NCI-H748 (cell line): ENCODE data around the gene ADAMTS20.

Experiments
- DNase-seq: peaks from one replicate; lab custom pipeline; 2025; ENCODE audit not compliant: unreplicated experiment; lab: John Stamatoyannopoulos, UW

The ADAMTS20 gene

GRCh38 chr12:43318021-43318420 is 234.0 kb downstream of the ADAMTS20 start:
- no peak for DNase-seq

GRCh38 chr12:43317156-43317555 is 234.8 kb downstream of the ADAMTS20 start:
- DNase-seq, result no peak

GRCh38 chr12:43316520-43316919 is 235.5 kb downstream of the ADAMTS20 start:
- no peak for DNase-seq

- DNase-seq, result no peak
These were observed 236.0 kb downstream of the ADAMTS20 start for GRCh38 chr12:43315961-43316360.

GRCh38 chr12:43312991-43313505 is 239.0 kb downstream of the ADAMTS20 start:
- no peak for DNase-seq

GRCh38 chr12:43310596-43310995 is 241.4 kb downstream of the ADAMTS20 start:
- no peak for DNase-seq

GRCh38 chr12:43309959-43310358 is 242.0 kb downstream of the ADAMTS20 start:
- DNase-seq, result no peak

GRCh38 chr12:43308776-43309175 is 243.2 kb downstream of the ADAMTS20 start:
- no peak for DNase-seq

- no peak for DNase-seq
These were observed 244.9 kb downstream of the ADAMTS20 start for GRCh38 chr12:43307126-43307525.

GRCh38 chr12:43306066-43306465 is 245.9 kb downstream of the ADAMTS20 start:
- no peak for DNase-seq

- DNase-seq, result no peak
These were observed 246.9 kb downstream of the ADAMTS20 start for GRCh38 chr12:43305065-43305464.
